Fibroblast of lung (primary cell): ENCODE results near the gene CWC15.

Experiments
- CTCF ChIP-seq, 2 donors: IDR thresholded peaks in 1 of 2; conservative IDR thresholded peaks in 1 of 2; 1 replicate in 1 of 2; 2 replicates in 1 of 2; pipeline ENCODE4 v1.5.1; 2011 to 2012; ENCODE audit warnings: low read length in 2 of 2, control low read depth in 1 of 2, inconsistent platforms in 1 of 2, low read depth in 1 of 2, mild to moderate bottlenecking in 1 of 2
- EZH2 ChIP-seq: IDR thresholded peaks from 2 replicates; pipeline ENCODE4 v1.5.1; 2012; ENCODE audit warnings: low read length, control low read depth, mild to moderate bottlenecking; ENCODE audit errors: missing control alignments

- TF ChIP-seq EZH2: no peak
- TF ChIP-seq CTCF (conservative IDR thresholded peaks at IDR 0.05 in 1 of 2, IDR thresholded peaks at IDR 0.05 in 1 of 2; ENCODE audit: low read depth in 1 of 2, low read length in 2 of 2): no peak
Measured at GRCh38 chr11:94964934-94965333, 8.4 kb downstream of the CWC15 start.
